PC-3 (cell line): Measurements from ENCODE around the gene ENOX2.

Experiments used
- CTCF ChIP-seq: fragments of 300-600 bp; sonication (generic); conservative IDR thresholded peaks from 2 replicates; pipeline ENCODE4 v1.5.1; 2017; ENCODE audit warnings: antibody characterized with exemption, low read depth, mild to moderate bottlenecking, low read length
- EZH2 ChIP-seq: fragments of 300-600 bp; sonication (generic); IDR thresholded peaks from one replicate; pipeline ENCODE4 v1.6.1; 2017; ENCODE audit warnings: antibody characterized with exemption, mild to moderate bottlenecking, low read length; ENCODE audit not compliant: unreplicated experiment

GRCh38 chrX:130746077-130746476, 156.9 kb downstream of the ENOX2 start:
- no peak for TF ChIP-seq EZH2
- TF ChIP-seq CTCF: no peak
